ENCODE measurements around the gene GALNT9.

GRCh38 chr12:132343294-132344004 is 14.1 kb upstream of the GALNT9 start:
- TF ChIP-seq CTCF (IDR thresholded peaks at IDR 0.05; ENCODE audit: borderline replicate concordance, extremely low read depth, low read length, poor library complexity, severe bottlenecking) (no peak), EZH2 (IDR thresholded peaks at IDR 0.05; ENCODE audit: borderline replicate concordance, low read depth, low read length, severe bottlenecking) (no peak)

All from DND-41 (cell line).